Measurements from ENCODE around the gene FLNA.

DNA sequence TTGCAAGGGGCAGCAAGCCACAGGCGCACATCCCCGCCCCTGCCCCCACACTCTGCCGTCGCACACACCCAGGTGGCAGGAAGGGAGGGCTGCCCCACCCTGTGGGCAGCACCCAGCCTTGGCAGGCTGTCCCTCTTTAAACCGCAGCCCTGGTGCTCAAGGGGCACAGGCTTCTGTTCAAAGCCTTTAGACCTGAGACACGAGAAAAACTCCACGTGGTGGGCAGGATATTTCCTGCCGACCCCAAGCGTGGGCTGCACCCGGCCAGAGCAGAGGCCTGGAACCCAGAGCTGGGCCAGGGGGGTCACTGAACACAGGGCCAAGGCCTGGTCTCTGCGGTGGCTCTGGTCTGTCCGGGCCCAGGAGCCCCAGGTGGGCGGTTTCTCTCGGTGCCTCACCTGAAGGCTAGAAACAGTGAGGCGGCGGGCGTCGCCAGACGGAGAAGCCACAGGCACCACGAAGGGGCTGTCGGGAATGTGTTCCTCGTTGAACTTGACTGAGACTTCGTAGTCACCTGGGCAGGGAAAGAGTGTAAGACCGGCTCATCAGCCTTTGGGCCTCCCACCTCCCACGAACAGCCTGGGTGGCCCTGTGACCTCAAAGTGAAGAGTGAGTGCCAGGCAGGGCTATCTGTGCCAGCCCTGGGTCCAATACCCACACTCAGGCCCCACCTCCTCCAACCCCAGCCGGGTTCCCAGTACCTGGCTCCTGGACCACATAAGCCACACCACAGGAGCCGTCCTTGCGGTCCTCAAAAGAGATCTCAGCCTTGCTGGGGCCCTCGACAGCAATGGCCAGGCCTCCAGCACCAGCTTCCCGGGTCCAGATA is 23.0 kb downstream of the FLNA start:
- TF ChIP-seq CTCF (IDR thresholded peaks at IDR 0.05; ENCODE audit: insufficient read depth, low read depth, low read length) (no peak), EZH2 (IDR thresholded peaks at IDR 0.05; ENCODE audit: insufficient read depth, low read length) (no peak)

Measured in astrocyte (in vitro differentiated cells and primary cell).